ENCODE measurements around the gene P2RX1.

DNA sequence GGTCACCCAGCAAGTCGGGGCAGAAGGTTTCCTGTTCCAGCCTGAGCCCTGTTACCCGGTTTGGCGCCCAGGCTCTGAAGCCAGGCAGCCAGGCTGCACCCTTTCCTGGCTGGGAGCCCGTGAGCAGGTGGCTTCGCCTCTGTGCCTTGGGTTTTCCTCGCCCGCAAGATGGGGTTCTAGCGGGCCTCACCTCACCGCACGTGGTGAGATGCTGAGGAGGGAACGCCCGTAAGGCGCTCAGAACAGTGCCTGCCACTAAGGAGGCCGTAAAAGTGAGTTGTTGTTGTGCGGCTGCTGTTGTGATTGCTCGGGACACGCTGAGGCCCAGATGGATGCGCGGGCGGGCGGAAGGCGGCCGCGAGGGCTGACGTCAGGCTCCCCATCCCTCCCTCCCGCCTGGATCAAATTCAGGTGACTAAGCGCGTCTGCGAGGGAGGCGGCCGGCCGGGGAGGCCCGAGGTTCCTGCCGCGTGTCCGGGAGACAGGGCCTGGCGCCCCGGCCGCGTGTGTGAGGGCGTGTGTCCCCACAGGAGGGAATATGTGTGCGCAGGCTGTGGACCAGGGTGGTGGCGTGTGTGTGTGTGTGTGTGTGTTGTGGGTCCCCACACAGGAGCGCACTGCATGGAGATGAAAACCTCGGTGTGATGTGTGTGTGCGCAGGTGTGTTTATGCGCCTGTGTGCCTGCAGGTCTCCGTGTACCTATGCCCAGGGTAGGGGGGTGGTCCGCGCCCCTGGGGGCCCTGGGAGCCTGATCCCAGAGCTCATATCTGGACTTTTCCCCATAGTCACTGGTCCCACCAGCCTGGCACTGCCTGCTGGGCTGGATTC lies 27.7 kb downstream of the P2RX1 start:
- TF ChIP-seq EP300 (IDR thresholded peaks at IDR 0.05) (peak; percentile 14 to 79), POLR2A (IDR thresholded peaks at IDR 0.05) (peak in 1 of 2 donors; percentile 44)
- TF ChIP-seq, protein P1, sequence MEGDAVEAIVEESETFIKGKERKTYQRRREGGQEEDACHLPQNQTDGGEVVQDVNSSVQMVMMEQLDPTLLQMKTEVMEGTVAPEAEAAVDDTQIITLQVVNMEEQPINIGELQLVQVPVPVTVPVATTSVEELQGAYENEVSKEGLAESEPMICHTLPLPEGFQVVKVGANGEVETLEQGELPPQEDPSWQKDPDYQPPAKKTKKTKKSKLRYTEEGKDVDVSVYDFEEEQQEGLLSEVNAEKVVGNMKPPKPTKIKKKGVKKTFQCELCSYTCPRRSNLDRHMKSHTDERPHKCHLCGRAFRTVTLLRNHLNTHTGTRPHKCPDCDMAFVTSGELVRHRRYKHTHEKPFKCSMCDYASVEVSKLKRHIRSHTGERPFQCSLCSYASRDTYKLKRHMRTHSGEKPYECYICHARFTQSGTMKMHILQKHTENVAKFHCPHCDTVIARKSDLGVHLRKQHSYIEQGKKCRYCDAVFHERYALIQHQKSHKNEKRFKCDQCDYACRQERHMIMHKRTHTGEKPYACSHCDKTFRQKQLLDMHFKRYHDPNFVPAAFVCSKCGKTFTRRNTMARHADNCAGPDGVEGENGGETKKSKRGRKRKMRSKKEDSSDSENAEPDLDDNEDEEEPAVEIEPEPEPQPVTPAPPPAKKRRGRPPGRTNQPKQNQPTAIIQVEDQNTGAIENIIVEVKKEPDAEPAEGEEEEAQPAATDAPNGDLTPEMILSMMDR (IDR thresholded peaks at IDR 0.05), result peak in 1 of 5 experiments; percentile 14
